ENCODE data around the gene MSANTD2. TPM values are rescaled to one million over a fixed set of nuclear protein-coding genes. Genes with fewer than 3 reads are reported as not detected.

The MSANTD2 gene
- total RNA-seq, 1 experiment from 2014 or later, result 8.6 TPM

DNA sequence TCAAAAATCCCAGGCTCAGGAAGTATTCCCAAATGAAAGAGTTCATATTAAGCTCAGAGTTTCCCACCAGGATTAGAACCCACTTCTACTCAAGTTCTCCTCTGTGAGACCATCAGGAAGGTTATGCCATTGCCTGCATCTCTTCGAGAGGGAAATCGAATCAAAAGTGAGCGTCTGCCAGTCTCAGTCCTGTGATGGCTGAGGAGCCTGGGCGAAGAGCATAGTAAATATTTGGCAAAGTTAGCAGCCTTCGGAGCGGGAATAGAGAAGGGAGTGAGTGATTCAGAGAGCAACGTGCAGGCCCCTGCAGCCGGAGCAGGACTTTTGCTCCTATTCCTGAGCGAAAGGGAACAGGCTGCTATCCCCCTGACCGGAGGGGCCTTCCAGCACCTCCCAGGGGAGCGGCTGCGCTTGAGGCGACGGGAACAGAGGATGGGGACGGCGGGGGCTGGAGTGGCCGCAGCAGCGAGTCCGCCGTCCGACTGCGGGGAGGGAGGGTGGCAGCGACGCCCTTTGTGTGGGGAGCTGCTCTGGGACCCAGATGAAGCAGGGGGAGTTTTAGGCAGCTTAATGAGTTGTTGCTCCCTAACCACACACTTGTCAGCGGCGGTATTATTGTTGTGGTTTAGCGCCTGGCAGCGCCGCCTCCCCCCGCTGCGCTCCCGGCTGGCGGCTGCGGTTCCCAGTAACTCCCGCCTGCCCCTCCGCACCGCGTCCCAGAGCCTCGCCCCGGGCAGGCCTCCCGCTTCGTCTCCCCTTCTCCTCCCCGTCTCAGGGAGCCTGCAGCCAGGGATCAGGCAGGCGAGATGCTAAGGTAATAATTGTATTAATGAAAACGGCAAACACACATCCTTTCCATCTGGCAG lies 82.2 kb downstream of the MSANTD2 start:
- ChIA-PET RAD21 (ENCODE audit: low non-redundant PET in 1 of 2, low total read pairs in 2 of 2, uncharacterized antibody in 2 of 2, unreplicated experiment in 2 of 2) (no interaction called here), POLR2A (no interaction called here), CTCF (no interaction called here)
- no peaks in the 10 kb centered on the region for H3K9me2 ChIP-seq (ENCODE audit: insufficient read depth)
- peaks cover 74% of the 10 kb centered on the region for H3K27me3 ChIP-seq (ENCODE audit: insufficient read depth, low read length)
- H4K20me1 ChIP-seq (ENCODE audit: insufficient read depth), result no peaks in the 10 kb centered on the region
- H3K79me2 ChIP-seq (ENCODE audit: insufficient read depth, low read length), result no peaks in the 10 kb centered on the region
- TF ChIP-seq POLR2AphosphoS5 (IDR thresholded peaks at IDR 0.05; ENCODE audit: low read depth, low read length), result no peak
- peak; percentile 88 for TF ChIP-seq TCF7L2 (IDR thresholded peaks at IDR 0.05; ENCODE audit: borderline replicate concordance, extremely low read depth, insufficient read depth, insufficient read length)
- peak; percentile 99; the same call in 1 of the 2 replicates for TF ChIP-seq EZH2 (IDR thresholded peaks at IDR 0.05)
- TF ChIP-seq EZH2phosphoT487 (IDR thresholded peaks at IDR 0.05; ENCODE audit: borderline replicate concordance), result peak; percentile 99
- no peak for TF ChIP-seq CEBPB (IDR thresholded peaks at IDR 0.05; ENCODE audit: low read depth)
- no peaks in the 10 kb centered on the region for H3K9me3 ChIP-seq (ENCODE audit: control insufficient read depth in 1 of 2, insufficient read depth in 1 of 2, low read depth in 1 of 2, low read length in 2 of 2)
- intact Hi-C loops (cut with micrococcal nuclease), result no loop called here
- H3K36me3 ChIP-seq (ENCODE audit: control insufficient read depth in 1 of 2, insufficient read depth in 2 of 2, low read length in 2 of 2), result no peaks in the 10 kb centered on the region
- ATAC-seq (peak; percentile 84), DNase-seq (ENCODE audit: low read depth, low spot score) (no peak)
- peak overlapping the region; percentile 5 to 22; a peak in 2 of 4 replicates for H3K4me3 ChIP-seq (replicated peaks in 1 of 2; ENCODE audit: low read depth in 1 of 2, low read length in 2 of 2)
- peak overlapping the region; percentile 62 for H3K4me2 ChIP-seq (ENCODE audit: low read length)
- no peak overlapping the region for H3K27ac ChIP-seq (ENCODE audit: low read depth, low read length)
- no TSS peak for BruUV-seq (replicated peaks)
- H3K9ac ChIP-seq (ENCODE audit: low read length), result no peak overlapping the region
- peaks cover 7 to 11% of the 10 kb centered on the region in 2 experiments; a peak in 3 of 4 replicates for H3K4me1 ChIP-seq (ENCODE audit: control insufficient read depth in 1 of 2, insufficient read depth in 2 of 2, low read length in 2 of 2)
- H2AFZ ChIP-seq (ENCODE audit: low read depth, low read length, poor library complexity, severe bottlenecking), result no peak overlapping the region

DNA sequence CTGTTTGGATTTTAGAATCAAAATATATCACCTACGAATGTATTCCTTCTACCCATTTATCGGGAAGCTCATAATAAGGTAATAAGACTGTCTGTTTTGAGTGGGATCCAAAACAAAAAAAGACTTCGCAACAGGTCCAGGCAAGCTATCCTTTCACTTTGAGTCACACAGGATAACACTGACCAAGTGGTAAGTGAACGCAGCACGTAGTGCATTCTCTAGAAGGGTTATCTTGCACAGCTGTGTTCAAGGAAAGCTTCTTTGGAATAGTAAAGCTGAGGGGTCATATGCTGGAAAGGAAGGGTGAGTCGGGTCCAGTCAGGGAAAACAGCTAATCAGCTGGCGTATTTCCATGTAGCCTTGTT lies 82.8 kb downstream of the MSANTD2 start:
- CTCF ChIA-PET, result interaction anchor here (0.9 kb wide), 1 partner anchor 29 kb away, joined by 3 read pairs; no protein-coding TSS in a partner anchor
- no peaks in the 10 kb centered on the region for H4K20me1 ChIP-seq (ENCODE audit: insufficient read depth)
- DNase-seq (ENCODE audit: low read depth, low spot score) (no peak), ATAC-seq (no peak)
- POLR2A ChIA-PET, result no interaction called here
- no peaks in the 10 kb centered on the region for H3K36me3 ChIP-seq (ENCODE audit: control insufficient read depth in 1 of 2, insufficient read depth in 2 of 2, low read length in 2 of 2)
- H3K4me3 ChIP-seq (replicated peaks in 1 of 2; ENCODE audit: low read depth in 1 of 2, low read length in 2 of 2), result no peak overlapping the region
- no peak overlapping the region for H2AFZ ChIP-seq (ENCODE audit: low read depth, low read length, poor library complexity, severe bottlenecking)
- peaks cover 7 to 11% of the 10 kb centered on the region in 2 experiments; a peak in 3 of 4 replicates for H3K4me1 ChIP-seq (ENCODE audit: control insufficient read depth in 1 of 2, insufficient read depth in 2 of 2, low read length in 2 of 2)
- peaks cover 68% of the 10 kb centered on the region for H3K27me3 ChIP-seq (ENCODE audit: insufficient read depth, low read length)
- intact Hi-C loops (cut with micrococcal nuclease), result no loop called here
- no peak overlapping the region for H3K4me2 ChIP-seq (ENCODE audit: low read length)
- BruUV-seq (replicated peaks), result no TSS peak
- no peaks in the 10 kb centered on the region for H3K79me2 ChIP-seq (ENCODE audit: insufficient read depth, low read length)
- no peak overlapping the region for H3K27ac ChIP-seq (ENCODE audit: low read depth, low read length)
- no peak for TF ChIP-seq SP1 (IDR thresholded peaks at IDR 0.05; ENCODE audit: low read depth)
- no peak overlapping the region for H3K9ac ChIP-seq (ENCODE audit: low read length)
- RAD21 ChIA-PET (ENCODE audit: low non-redundant PET in 1 of 2, low total read pairs in 2 of 2, uncharacterized antibody in 2 of 2, unreplicated experiment in 2 of 2), result no interaction called here
- H3K9me3 ChIP-seq (ENCODE audit: control insufficient read depth in 1 of 2, insufficient read depth in 1 of 2, low read depth in 1 of 2, low read length in 2 of 2), result no peaks in the 10 kb centered on the region
- no peaks in the 10 kb centered on the region for H3K9me2 ChIP-seq (ENCODE audit: insufficient read depth)

Data from HCT116 (cell line).